Bronchial epithelial cell (primary cell): ENCODE measurements around the gene SLC9A9. TPM values are rescaled to one million over a fixed set of nuclear protein-coding genes. Genes with fewer than 3 reads are reported as not detected.

Experiments used
- DNase-seq: peaks from one replicate; pipeline ENCODE4 v3.0.0-alpha.2; 2010; ENCODE audit warnings: low read depth
- FAIRE-seq: peaks from 2 replicates; lab custom pipeline; 2011; peaks lifted over from hg19 to GRCh38; lab: Jason Lieb, UNC
- H3K27me3 ChIP-seq: 2 replicates; pipeline ENCODE4 v1.5.1; 2011; ENCODE audit warnings: low read length; ENCODE audit not compliant: control insufficient read depth, insufficient read depth
- H3K36me3 ChIP-seq: 2 replicates; pipeline ENCODE4 v1.5.1; 2011; ENCODE audit warnings: low read length; ENCODE audit not compliant: control insufficient read depth, insufficient read depth
- H3K4me3 ChIP-seq: 2 replicates; pipeline ENCODE4 v1.5.1; 2011; ENCODE audit warnings: mild to moderate bottlenecking, low read depth, low read length, control low read depth
- CTCF ChIP-seq: IDR thresholded peaks from 2 replicates; pipeline ENCODE4 v1.5.1; 2011; ENCODE audit warnings: mild to moderate bottlenecking, moderate library complexity, low read length, control low read depth, inconsistent platforms; ENCODE audit not compliant: insufficient read depth, severe bottlenecking
- total RNA-seq: library from RNA; depleted of rRNA; stranded (reverse); fragments of >200 nt; gene quantifications from 2 replicates; pipeline ENCODE4 v1.2.1, GENCODE V29; 2014

The SLC9A9 gene
- total RNA-seq, result 1.3 and 1.4 TPM in 2 replicates

GRCh38 chr3:143847787-143848631 is at the start of gene SLC9A9:
TSS of gene SLC9A9 (minus strand) at chr3:143848468. CDS start at chr3:143848322, 146 bp downstream.
- Histone ChIP-seq H3K27me3 (no peaks in the 10 kb centered on the region), H3K36me3 (no peaks in the 10 kb centered on the region), H3K4me3 (peak within 1 kb of the TSS; percentile 38)
- FAIRE-seq (no peak), DNase-seq (peak; percentile 83)
- TF ChIP-seq CTCF, result no peak

GRCh38 chr3:143897576-143898295 is 49.5 kb upstream of the SLC9A9 start:
- no peak for FAIRE-seq
- peak; percentile 83 for DNase-seq

GRCh38 chr3:143896486-143896885 is 48.2 kb upstream of the SLC9A9 start:
- H3K36me3 ChIP-seq, result no peaks in the 10 kb centered on the region
- FAIRE-seq (no peak), DNase-seq (no peak)
- TF ChIP-seq CTCF, result no peak
- no peaks in the 10 kb centered on the region for H3K27me3 ChIP-seq
- H3K4me3 ChIP-seq, result no peak overlapping the region

More at GRCh38 chr3:143897576-143898295, 49.5 kb upstream of the SLC9A9 start:
- Histone ChIP-seq H3K27me3 (no peaks in the 10 kb centered on the region), H3K36me3 (no peaks in the 10 kb centered on the region), H3K4me3 (no peak overlapping the region)
- no peak for TF ChIP-seq CTCF

GRCh38 chr3:143895805-143896204 is 47.5 kb upstream of the SLC9A9 start:
- no peak for TF ChIP-seq CTCF
- DNase-seq (peak; percentile 25), FAIRE-seq (no peak)
- Histone ChIP-seq H3K36me3 (no peaks in the 10 kb centered on the region), H3K4me3 (no peak overlapping the region), H3K27me3 (no peaks in the 10 kb centered on the region)

- DNase-seq, result no peak
- TF ChIP-seq CTCF, result no peak
- Histone ChIP-seq H3K27me3 (no peaks in the 10 kb centered on the region), H3K4me3 (no peak overlapping the region), H3K36me3 (no peaks in the 10 kb centered on the region)
- no peak for FAIRE-seq
Measured at GRCh38 chr3:143888846-143889245, 40.6 kb upstream of the SLC9A9 start.
